Measurements from ENCODE around the gene JCHAIN.

- no peak for TF ChIP-seq EZH2 (IDR thresholded peaks at IDR 0.05)
- TF ChIP-seq, protein P1, sequence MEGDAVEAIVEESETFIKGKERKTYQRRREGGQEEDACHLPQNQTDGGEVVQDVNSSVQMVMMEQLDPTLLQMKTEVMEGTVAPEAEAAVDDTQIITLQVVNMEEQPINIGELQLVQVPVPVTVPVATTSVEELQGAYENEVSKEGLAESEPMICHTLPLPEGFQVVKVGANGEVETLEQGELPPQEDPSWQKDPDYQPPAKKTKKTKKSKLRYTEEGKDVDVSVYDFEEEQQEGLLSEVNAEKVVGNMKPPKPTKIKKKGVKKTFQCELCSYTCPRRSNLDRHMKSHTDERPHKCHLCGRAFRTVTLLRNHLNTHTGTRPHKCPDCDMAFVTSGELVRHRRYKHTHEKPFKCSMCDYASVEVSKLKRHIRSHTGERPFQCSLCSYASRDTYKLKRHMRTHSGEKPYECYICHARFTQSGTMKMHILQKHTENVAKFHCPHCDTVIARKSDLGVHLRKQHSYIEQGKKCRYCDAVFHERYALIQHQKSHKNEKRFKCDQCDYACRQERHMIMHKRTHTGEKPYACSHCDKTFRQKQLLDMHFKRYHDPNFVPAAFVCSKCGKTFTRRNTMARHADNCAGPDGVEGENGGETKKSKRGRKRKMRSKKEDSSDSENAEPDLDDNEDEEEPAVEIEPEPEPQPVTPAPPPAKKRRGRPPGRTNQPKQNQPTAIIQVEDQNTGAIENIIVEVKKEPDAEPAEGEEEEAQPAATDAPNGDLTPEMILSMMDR (IDR thresholded peaks at IDR 0.05), result no peak
Measured at GRCh38 chr4:70630162-70630561, 36.1 kb downstream of the JCHAIN start.

Measured in neural progenitor cell (in vitro differentiated cells).